H9 (cell line): Measurements from ENCODE around the gene TTC27. TPM values are rescaled to one million over a fixed set of nuclear protein-coding genes. Genes with fewer than 3 reads are reported as not detected.

ENCODE experiments used
- DNase-seq: peaks from one replicate; pipeline ENCODE4 v3.0.0-alpha.2; 2017
- H2AFZ ChIP-seq: one replicate; pipeline ENCODE4 v1.6.1; 2013; ENCODE audit warnings: mild to moderate bottlenecking, low read length, control low read depth, moderate library complexity
- H2AK5ac ChIP-seq: 2 replicates; pipeline ENCODE4 v1.6.1; 2013; ENCODE audit warnings: low read length, control low read depth, mixed read lengths; ENCODE audit not compliant: insufficient read length
- H2BK120ac ChIP-seq: one replicate; pipeline ENCODE4 v1.6.1; 2013; ENCODE audit warnings: low read depth, mild to moderate bottlenecking, low read length, control low read depth, inconsistent platforms; ENCODE audit not compliant: poor library complexity, severe bottlenecking
- H2BK12ac ChIP-seq: 2 replicates; pipeline ENCODE4 v1.6.1; 2013; ENCODE audit warnings: low read length, control low read depth, mixed read lengths, low read depth; ENCODE audit not compliant: insufficient read length
- H2BK15ac ChIP-seq: 2 replicates; pipeline ENCODE4 v1.6.1; 2013; ENCODE audit warnings: low read depth, low read length, control low read depth
- H2BK20ac ChIP-seq: one replicate; pipeline ENCODE4 v1.6.1; 2013; ENCODE audit warnings: low read depth, mild to moderate bottlenecking, low read length, control low read depth, inconsistent platforms; ENCODE audit not compliant: poor library complexity, severe bottlenecking
- H2BK5ac ChIP-seq: 2 replicates; pipeline ENCODE4 v1.6.1; 2013; ENCODE audit warnings: low read length, control low read depth, mixed read lengths; ENCODE audit not compliant: insufficient read length
- H3K14ac ChIP-seq: 2 replicates; pipeline ENCODE4 v1.6.1; 2013; ENCODE audit warnings: low read length, control low read depth; ENCODE audit not compliant: insufficient read depth
- H3K18ac ChIP-seq: 2 replicates; pipeline ENCODE4 v1.6.1; 2013; ENCODE audit warnings: low read depth, mild to moderate bottlenecking, mixed read lengths, low read length, control low read depth; ENCODE audit not compliant: insufficient read length
- H3K23ac ChIP-seq: 2 replicates; pipeline ENCODE4 v1.6.1; 2013; ENCODE audit warnings: low read length, control low read depth, mixed read lengths, low read depth; ENCODE audit not compliant: insufficient read length
- H3K23me2 ChIP-seq: 2 replicates; pipeline ENCODE4 v1.6.1; 2013; ENCODE audit warnings: low read depth, mild to moderate bottlenecking, mixed read lengths, low read length, control low read depth; ENCODE audit not compliant: insufficient read length, poor library complexity, severe bottlenecking
- H3K27ac ChIP-seq: 2 replicates; pipeline ENCODE4 v1.5.1; 2013; ENCODE audit warnings: low read length, control low read depth, mixed read lengths, low read depth; ENCODE audit not compliant: insufficient read length
- H3K27me3 ChIP-seq: 2 replicates; pipeline ENCODE4 v1.6.1; 2013; ENCODE audit warnings: low read length, control low read depth, inconsistent platforms; ENCODE audit not compliant: insufficient read depth
- H3K4ac ChIP-seq: 2 replicates; pipeline ENCODE4 v1.6.1; 2013; ENCODE audit warnings: low read depth, mild to moderate bottlenecking, control low read depth, inconsistent platforms, low read length, moderate library complexity
- H3K4me1 ChIP-seq: 2 replicates; pipeline ENCODE4 v1.6.1; 2013; ENCODE audit warnings: low read length, control low read depth, inconsistent platforms; ENCODE audit not compliant: insufficient read depth
- H3K4me2 ChIP-seq: 2 replicates; pipeline ENCODE4 v1.6.1; 2013; ENCODE audit warnings: low read length, control low read depth, mixed read lengths; ENCODE audit not compliant: insufficient read length, insufficient read depth
- H3K56ac ChIP-seq: 2 replicates; pipeline ENCODE4 v1.6.1; 2013; ENCODE audit warnings: low read depth, mild to moderate bottlenecking, mixed read lengths, low read length, control low read depth; ENCODE audit not compliant: insufficient read length
- H3K79me1 ChIP-seq: 2 replicates; pipeline ENCODE4 v1.6.1; 2013; ENCODE audit warnings: low read depth, mild to moderate bottlenecking, moderate library complexity, low read length, control low read depth, inconsistent platforms; ENCODE audit not compliant: insufficient read depth, poor library complexity, severe bottlenecking
- H3K79me2 ChIP-seq: 2 replicates; pipeline ENCODE4 v1.6.1; 2013; ENCODE audit warnings: low read length, control low read depth, inconsistent platforms; ENCODE audit not compliant: insufficient read depth
- H3K9ac ChIP-seq: 2 replicates; pipeline ENCODE4 v1.6.1; 2013; ENCODE audit warnings: low read length, control low read depth, mixed read lengths; ENCODE audit not compliant: insufficient read length; ENCODE audit errors: extremely low read depth
- H3K9me3 ChIP-seq: one replicate; pipeline ENCODE4 v1.6.1; 2013; ENCODE audit warnings: low read depth, low read length, inconsistent platforms; ENCODE audit not compliant: control insufficient read depth
- H3T11ph ChIP-seq: one replicate; pipeline ENCODE4 v1.6.1; 2013; ENCODE audit warnings: mild to moderate bottlenecking, low read length, control low read depth, inconsistent platforms
- H4K20me1 ChIP-seq: one replicate; pipeline ENCODE4 v1.6.1; 2013; ENCODE audit not compliant: control insufficient read depth, insufficient read length, insufficient read depth
- H4K5ac ChIP-seq: 2 replicates; pipeline ENCODE4 v1.6.1; 2013; ENCODE audit warnings: low read depth, mild to moderate bottlenecking, mixed read lengths, low read length, control low read depth; ENCODE audit not compliant: insufficient read length
- H4K8ac ChIP-seq: replicated peaks from 2 replicates; pipeline ENCODE4 v1.6.1; 2013; ENCODE audit warnings: low read length, control low read depth, mixed read lengths, low read depth; ENCODE audit not compliant: insufficient read length
- H4K91ac ChIP-seq: 2 replicates; pipeline ENCODE4 v1.6.1; 2013; ENCODE audit warnings: low read depth, mild to moderate bottlenecking, moderate library complexity, mixed read lengths, low read length, control low read depth; ENCODE audit not compliant: insufficient read length
- H3K27ac Mint-ChIP-seq, 3 experiments: 2 replicates in 2 of 3; 3 replicates in 1 of 3; pipeline ENCODE4 v1.8.0; 2020 to 2021; ENCODE audit warnings: mixed read lengths in 3 of 3, mild to moderate bottlenecking in 1 of 3, moderate library complexity in 1 of 3
- H3K27me3 Mint-ChIP-seq: 2 replicates; pipeline ENCODE4 v1.8.0; 2021; ENCODE audit warnings: low read depth, mild to moderate bottlenecking, moderate library complexity, mixed read lengths
- H3K36me3 Mint-ChIP-seq, 3 experiments: 2 replicates in 2 of 3; 3 replicates in 1 of 3; pipeline ENCODE4 v1.8.0; 2020 to 2021; ENCODE audit warnings: low read depth in 3 of 3, mixed read lengths in 3 of 3; ENCODE audit not compliant: insufficient read depth in 1 of 3
- H3K4me1 Mint-ChIP-seq, 2 experiments: 2 replicates each; pipeline ENCODE4 v1.8.0; 2020; ENCODE audit warnings: mixed read lengths in 2 of 2
- H3K4me3 Mint-ChIP-seq, 2 experiments: 2 replicates in 1 of 2; 3 replicates in 1 of 2; pipeline ENCODE4 v1.8.0; 2020 to 2021; ENCODE audit warnings: mild to moderate bottlenecking in 2 of 2, mixed read lengths in 2 of 2, moderate library complexity in 1 of 2
- H3K9me3 Mint-ChIP-seq, 2 experiments: 2 replicates in 1 of 2; 3 replicates in 1 of 2; pipeline ENCODE4 v1.8.0; 2020; ENCODE audit warnings: mild to moderate bottlenecking in 2 of 2, mixed read lengths in 2 of 2, moderate library complexity in 1 of 2
- CTCF ChIP-seq: fragments of 200-600 bp; sonication (generic); conservative IDR thresholded peaks from 3 replicates; pipeline ENCODE4 v1.8.0; 2021; ENCODE audit warnings: antibody characterized with exemption, mild to moderate bottlenecking
- WGBS: extraction: QIAGEN DNeasy Blood & Tissue Kit; methylation state at CpG from one replicate; pipeline ENCODE4 v1.1.7; 2013; ENCODE audit warnings: missing lambda C conversion rate, low lambda C conversion rate, mixed read lengths; ENCODE audit not compliant: insufficient read length; ENCODE audit errors: extremely low coverage; 5-methylcytosine and 5-hydroxymethylcytosine counted together
- total RNA-seq: library from RNA; stranded (reverse); gene quantifications from 2 replicates; pipeline ENCODE4 v1.2.1, GENCODE V29; 2021

Gene TTC27
- total RNA-seq, 1 experiment from 2014 or later: 26.0 TPM

DNA sequence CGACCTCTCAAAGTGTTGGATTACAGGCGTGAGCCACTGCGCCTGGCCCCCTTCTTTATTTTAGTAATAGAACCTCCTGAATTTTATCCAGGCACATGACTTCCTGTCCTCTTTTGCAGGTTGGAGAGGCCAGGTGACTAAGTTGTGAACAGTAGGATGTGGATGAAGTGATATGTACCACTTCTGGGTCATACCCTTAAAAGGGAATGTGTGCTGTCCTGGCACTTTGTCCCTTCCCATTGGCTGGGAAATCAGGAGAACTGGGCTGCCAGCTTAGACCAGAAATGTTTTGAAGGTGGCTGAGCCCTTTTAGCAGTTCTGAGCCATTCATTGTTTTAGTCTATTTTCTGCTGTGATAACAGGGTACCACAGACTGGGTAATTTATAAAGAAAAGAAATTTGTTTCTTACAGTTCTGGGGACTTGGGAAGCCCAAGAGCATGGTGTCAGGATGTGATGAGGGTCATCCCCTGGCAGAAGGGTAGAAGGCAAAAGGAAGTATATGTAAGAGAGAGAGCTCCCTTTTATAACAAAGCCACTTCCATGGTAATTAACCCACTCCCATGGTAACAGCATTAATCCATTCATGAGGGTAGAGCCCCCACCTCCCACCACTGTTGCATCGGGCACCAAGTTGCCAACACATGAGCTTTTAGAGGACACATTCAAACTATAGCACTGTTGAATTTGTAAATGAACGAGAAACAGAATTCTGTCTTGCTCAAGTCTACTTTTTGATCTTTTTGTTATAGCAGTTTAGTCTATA lies 79.1 kb downstream of the TTC27 start:
- Histone ChIP-seq H3K4ac (no peak overlapping the region), H3K56ac (no peak overlapping the region), H2AK5ac (no peak overlapping the region), H3K4me1 (peaks cover 3% of the 10 kb centered on the region; the same call in 1 of the 2 replicates), H3K18ac (no peak overlapping the region), H3T11ph (no peak overlapping the region), H2BK20ac (no peak overlapping the region), H2BK120ac (no peak overlapping the region), H3K27ac (no peak overlapping the region), H3K79me1 (no peaks in the 10 kb centered on the region), H3K9me3 (no peaks in the 10 kb centered on the region), H2AFZ (no peak overlapping the region), H2BK5ac (no peak overlapping the region), H2BK15ac (no peak overlapping the region), H3K27me3 (no peaks in the 10 kb centered on the region), H3K79me2 (no peaks in the 10 kb centered on the region), H3K23ac (no peak overlapping the region), H3K9ac (no peak overlapping the region), H4K5ac (no peak overlapping the region), H4K8ac (no peak overlapping the region), H3K4me2 (no peak overlapping the region), H4K91ac (no peak overlapping the region), H4K20me1 (no peaks in the 10 kb centered on the region), H3K23me2 (no peaks in the 10 kb centered on the region), H3K14ac (no peak overlapping the region), H2BK12ac (no peak overlapping the region)
- no CpG with 5 or more reads among the region's 5 CpGs for WGBS
- H3K4me3 Mint-ChIP-seq: no peak overlapping the region
- H3K27me3 Mint-ChIP-seq: no peaks in the 10 kb centered on the region
- peaks cover 0 to 7% (median 0%) of the 10 kb centered on the region in 3 experiments; a peak in 2 of 7 replicates for H3K36me3 Mint-ChIP-seq
- no peaks in the 10 kb centered on the region for H3K9me3 Mint-ChIP-seq
- H3K4me1 Mint-ChIP-seq: peaks cover 3 to 6% of the 10 kb centered on the region in 2 experiments
- peak overlapping the region; percentile 40 to 85 (median 55); a peak in 3 of 7 replicates for H3K27ac Mint-ChIP-seq
- TF ChIP-seq CTCF: no peak
- DNase-seq: no peak
